ENCODE results near the gene MPPE1. TPM values are rescaled to one million over a fixed set of nuclear protein-coding genes. Genes with fewer than 3 reads are reported as not detected.

The MPPE1 gene
- 67.0 TPM for total RNA-seq
- long read RNA-seq, full-length matches to known transcripts, result 32 of 93 reads
- long read RNA-seq, partial matches to known transcripts, result 7 of 93 reads
- long read RNA-seq, other reads (novel, unspliced or antisense), result 54 of 93 reads

- TF ChIP-seq CTCF (IDR thresholded peaks at IDR 0.05), result no peak
- peaks cover 19% of the 10 kb centered on the region for H3K4me1 ChIP-seq
- H3K27ac ChIP-seq, result peak within 1 kb of the TSS; percentile 94
- peaks cover 18% of the 10 kb centered on the region for H3K36me3 ChIP-seq
- intact Hi-C loops (cut with DNase I), result no loop called here
- H3K9me3 ChIP-seq, result no peaks in the 10 kb centered on the region
- peak within 1 kb of the TSS; percentile 75 for H3K4me3 ChIP-seq
- H3K27me3 ChIP-seq, result no peaks in the 10 kb centered on the region
- peak; percentile 96 for DNase-seq
- peak; percentile 97 for ATAC-seq
Measured at GRCh38 chr18:11908182-11909060, at the start of gene MPPE1. Gene MPPE1 (minus strand): TSS chr18:11908317. CDS start chr18:11897264, 11,053 bp downstream.

GRCh38 chr18:11957636-11958035 lies 49.5 kb upstream of the MPPE1 start:
- ATAC-seq, result no peak
- H3K36me3 ChIP-seq, result no peaks in the 10 kb centered on the region
- no peaks in the 10 kb centered on the region for H3K27me3 ChIP-seq
- no peak overlapping the region for H3K27ac ChIP-seq
- H3K9me3 ChIP-seq, result no peaks in the 10 kb centered on the region
- intact Hi-C loops (cut with DNase I), result no loop called here
- peaks cover 4% of the 10 kb centered on the region for H3K4me1 ChIP-seq
- TF ChIP-seq CTCF (IDR thresholded peaks at IDR 0.05), result no peak
- DNase-seq, result no peak
- H3K4me3 ChIP-seq, result no peak overlapping the region

GRCh38 chr18:11956371-11957308 lies 48.5 kb upstream of the MPPE1 start:
- Histone ChIP-seq H3K27ac (no peak overlapping the region), H3K27me3 (no peaks in the 10 kb centered on the region), H3K36me3 (no peaks in the 10 kb centered on the region), H3K4me1 (peaks cover 4% of the 10 kb centered on the region), H3K9me3 (no peaks in the 10 kb centered on the region), H3K4me3 (no peak overlapping the region)
- intact Hi-C loops (cut with DNase I), result no loop called here
- ATAC-seq (no peak), DNase-seq (no peak)
- no peak for TF ChIP-seq CTCF (IDR thresholded peaks at IDR 0.05)

GRCh38 chr18:11955239-11956029 lies 47.3 kb upstream of the MPPE1 start:
- intact Hi-C loops (cut with DNase I), result no loop called here
- peaks cover 4% of the 10 kb centered on the region for H3K4me1 ChIP-seq
- H3K27me3 ChIP-seq, result no peaks in the 10 kb centered on the region
- H3K36me3 ChIP-seq, result no peaks in the 10 kb centered on the region
- no peak for TF ChIP-seq CTCF (IDR thresholded peaks at IDR 0.05)
- DNase-seq, result peak; percentile 80
- H3K4me3 ChIP-seq, result no peak overlapping the region
- ATAC-seq, result peak; percentile 80
- no peaks in the 10 kb centered on the region for H3K9me3 ChIP-seq
- H3K27ac ChIP-seq, result peak overlapping the region; percentile 44

- no peak for DNase-seq
Measured at GRCh38 chr18:11953113-11953512, 45.0 kb upstream of the MPPE1 start.

More at GRCh38 chr18:11953113-11953512, 45.0 kb upstream of the MPPE1 start:
- no peaks in the 10 kb centered on the region for H3K27me3 ChIP-seq
- H3K36me3 ChIP-seq, result no peaks in the 10 kb centered on the region
- ATAC-seq, result no peak
- TF ChIP-seq CTCF (IDR thresholded peaks at IDR 0.05), result no peak
- peaks cover 16% of the 10 kb centered on the region for H3K4me1 ChIP-seq
- no peak overlapping the region for H3K4me3 ChIP-seq
- H3K27ac ChIP-seq, result no peak overlapping the region
- intact Hi-C loops (cut with DNase I), result no loop called here
- H3K9me3 ChIP-seq, result no peaks in the 10 kb centered on the region

All from upper lobe of right lung (tissue), 1 donor.